WTC11 (cell line): ENCODE data around the gene NTN3. TPM values are rescaled to one million over a fixed set of nuclear protein-coding genes. Genes with fewer than 3 reads are reported as not detected.

Experiments
- ATAC-seq: fragments of 200-7000 bp; cut with Tn5 transposase; 2 replicates; pipeline ENCODE4 v1.10.0; 2021; ENCODE audit warnings: mild to moderate bottlenecking, moderate library complexity
- CTCF ChIA-PET: fragments of 300-600 bp; sonication (Branson Sonifier 250); formaldehyde crosslinking; loops from one replicate; lab custom pipeline; 2021; ENCODE audit warnings: antibody characterized with exemption; lab: Charles Lee
- POLR2A ChIA-PET: fragments of 350-600 bp; sonication (Branson Sonifier 250); formaldehyde crosslinking; loops from one replicate; lab custom pipeline; 2021; ENCODE audit warnings: antibody characterized with exemption; lab: Charles Lee
- DNase-seq: peaks from one replicate; pipeline ENCODE4 v3.0.0; 2021; ENCODE audit warnings: low spot score
- H3K27ac Mint-ChIP-seq: 2 replicates; pipeline ENCODE4 v1.8.0; 2021; ENCODE audit warnings: mixed read lengths
- H3K27me3 Mint-ChIP-seq: 2 replicates; pipeline ENCODE4 v1.8.0; 2021; ENCODE audit warnings: low read depth, mild to moderate bottlenecking, moderate library complexity, mixed read lengths
- H3K36me3 Mint-ChIP-seq: 2 replicates; pipeline ENCODE4 v1.8.0; 2021; ENCODE audit warnings: mixed read lengths
- H3K4me1 Mint-ChIP-seq: 2 replicates; pipeline ENCODE4 v1.8.0; 2022; ENCODE audit warnings: mixed read lengths
- H3K4me3 Mint-ChIP-seq: 2 replicates; pipeline ENCODE4 v1.8.0; 2021; ENCODE audit warnings: mild to moderate bottlenecking, moderate library complexity, mixed read lengths
- H3K9me3 Mint-ChIP-seq: 2 replicates; pipeline ENCODE4 v1.8.0; 2021; ENCODE audit warnings: mixed read lengths
- FOXP1 ChIP-seq: sonication (generic); formaldehyde crosslinking; IDR thresholded peaks from 2 replicates; pipeline ENCODE4 v1.8.0; 2022; ENCODE audit warnings: missing genetic modification reagents, mild to moderate bottlenecking, moderate library complexity, borderline replicate concordance
- IRF2 ChIP-seq: sonication (generic); formaldehyde crosslinking; IDR thresholded peaks from 2 replicates; pipeline ENCODE4 v1.8.0; 2022; ENCODE audit warnings: low read depth, missing genetic modification reagents, borderline replicate concordance
- MXD4 ChIP-seq: fragments of 250-450 bp; sonication (Bioruptor Pico); IDR thresholded peaks from 2 replicates; pipeline ENCODE4 v1.8.0; 2021; ENCODE audit warnings: mild to moderate bottlenecking, moderate library complexity, borderline replicate concordance
- NFE2L1 ChIP-seq: sonication (generic); formaldehyde crosslinking; IDR thresholded peaks from 2 replicates; pipeline ENCODE4 v1.8.1; 2023; ENCODE audit warnings: missing genetic modification reagents
- OVOL2 ChIP-seq: fragments of 250-450 bp; sonication (Bioruptor Pico); IDR thresholded peaks from 2 replicates; pipeline ENCODE4 v1.9.0; 2021; ENCODE audit warnings: mild to moderate bottlenecking, borderline replicate concordance
- RELA ChIP-seq: sonication (generic); formaldehyde crosslinking; IDR thresholded peaks from 2 replicates; pipeline ENCODE4 v1.8.1; 2022; ENCODE audit warnings: missing genetic modification reagents, mild to moderate bottlenecking, borderline replicate concordance
- RORB ChIP-seq: fragments of 250-450 bp; sonication (Bioruptor Pico); IDR thresholded peaks from 2 replicates; pipeline ENCODE4 v1.9.0; 2021; ENCODE audit warnings: mild to moderate bottlenecking
- SMAD3 ChIP-seq: sonication (generic); formaldehyde crosslinking; IDR thresholded peaks from 2 replicates; pipeline ENCODE4 v1.8.0; 2022; ENCODE audit warnings: missing genetic modification reagents, mild to moderate bottlenecking, borderline replicate concordance
- SOX15 ChIP-seq: fragments of 250-450 bp; sonication (Bioruptor Pico); IDR thresholded peaks from 2 replicates; pipeline ENCODE4 v1.9.0; 2021; ENCODE audit warnings: mild to moderate bottlenecking
- ZBTB21 ChIP-seq: sonication (generic); formaldehyde crosslinking; IDR thresholded peaks from 2 replicates; pipeline ENCODE4 v1.8.1; 2023; ENCODE audit warnings: mild to moderate bottlenecking, missing genetic modification reagents, borderline replicate concordance
- ZNF219 ChIP-seq: sonication (generic); formaldehyde crosslinking; IDR thresholded peaks from 2 replicates; pipeline ENCODE4 v1.8.0; 2023; ENCODE audit warnings: missing genetic modification reagents, mild to moderate bottlenecking, borderline replicate concordance
- ZNF396 ChIP-seq: fragments of 250-450 bp; sonication (Bioruptor Pico); IDR thresholded peaks from 2 replicates; pipeline ENCODE4 v1.8.0; 2021; ENCODE audit warnings: mild to moderate bottlenecking, moderate library complexity, borderline replicate concordance
- ZNF423 ChIP-seq: fragments of 250-450 bp; sonication (Bioruptor Pico); IDR thresholded peaks from 2 replicates; pipeline ENCODE4 v2.1.2; 2022; ENCODE audit warnings: mild to moderate bottlenecking, moderate library complexity
- total RNA-seq: library from RNA; stranded (reverse); gene quantifications from 3 replicates; pipeline ENCODE4 v1.2.3, GENCODE V29; 2021
- TF ChIP-seq, protein P1 (sequence below): sonication (generic); formaldehyde crosslinking; IDR thresholded peaks from 2 replicates; pipeline ENCODE4 v1.8.0; 2022; ENCODE audit warnings: mild to moderate bottlenecking, missing genetic modification reagents
- TF ChIP-seq, protein P2 (sequence below): sonication (generic); formaldehyde crosslinking; IDR thresholded peaks from 2 replicates; pipeline ENCODE4 v1.8.1; 2022; ENCODE audit warnings: missing genetic modification reagents, borderline replicate concordance
- TF ChIP-seq, protein P3 (sequence below): sonication (generic); formaldehyde crosslinking; IDR thresholded peaks from 2 replicates; pipeline ENCODE4 v1.8.1; 2023; ENCODE audit warnings: mild to moderate bottlenecking, missing genetic modification reagents
- TF ChIP-seq, protein P4 (sequence below): fragments of 200-600 bp; IDR thresholded peaks from 2 replicates; pipeline ENCODE4 v1.8.0; 2022; ENCODE audit warnings: antibody characterized with exemption
- TF ChIP-seq, protein P5 (sequence below): sonication (generic); formaldehyde crosslinking; IDR thresholded peaks from 2 replicates; pipeline ENCODE4 v1.8.0; 2022; ENCODE audit warnings: missing genetic modification reagents

Gene NTN3
- total RNA-seq, 1 experiment from 2014 or later = 0.92 TPM

DNA sequence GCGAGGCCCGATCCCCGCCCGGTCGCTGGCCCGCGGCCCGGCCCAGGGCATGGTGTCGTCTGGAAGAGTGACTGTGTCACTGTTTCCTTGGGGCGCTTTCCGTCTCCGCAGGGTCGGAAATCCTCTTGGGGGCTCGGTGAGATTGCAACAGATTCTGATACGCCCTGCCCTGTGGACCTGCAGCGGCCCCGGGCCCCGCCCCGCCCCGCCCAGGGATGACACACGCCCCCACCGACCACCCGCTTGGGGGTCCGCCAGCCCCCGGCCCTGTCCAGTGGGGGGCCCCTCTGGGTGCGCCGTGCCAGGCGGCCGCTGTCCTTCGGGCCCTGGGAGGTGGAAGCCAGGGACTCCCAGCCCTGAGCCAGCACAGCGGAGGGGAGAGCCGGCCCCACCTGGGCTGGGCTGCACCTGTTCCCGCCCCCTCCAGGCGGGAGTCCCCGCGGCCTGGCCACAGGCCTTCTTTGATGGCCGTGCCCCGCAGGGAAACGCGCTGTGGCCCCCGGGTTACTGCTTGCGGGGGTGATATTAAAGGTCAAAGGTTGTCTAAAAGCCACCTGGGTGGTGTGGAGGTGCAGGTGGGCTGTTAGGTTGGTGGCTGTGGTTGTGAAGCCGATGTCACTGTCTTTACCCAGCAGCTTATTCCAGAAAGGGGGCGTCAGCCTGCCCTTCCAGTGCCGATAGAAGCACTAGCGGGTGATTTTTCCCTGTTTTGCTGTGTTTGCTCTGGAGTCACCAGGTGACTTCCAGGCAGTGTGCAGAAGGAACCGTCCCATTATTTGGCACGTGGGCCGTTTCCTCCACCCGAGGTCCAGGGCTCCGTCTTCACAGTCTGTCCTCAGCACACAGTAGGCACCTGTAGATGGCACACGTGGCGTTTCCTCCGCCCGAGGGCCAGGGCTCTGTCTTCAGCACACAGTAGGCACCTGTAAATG, 4.6 kb downstream of the NTN3 start:
- Mint-ChIP-seq H3K27me3 (peaks cover 26% of the 10 kb centered on the region), H3K27ac (no peak overlapping the region), H3K4me1 (peaks cover 8% of the 10 kb centered on the region), H3K9me3 (no peaks in the 10 kb centered on the region), H3K4me3 (peak overlapping the region; percentile 66), H3K36me3 (no peaks in the 10 kb centered on the region)
- DNase-seq = peak; percentile 45
- POLR2A ChIA-PET = interaction anchor here (0.6 to 1.1 kb wide), 4 partner anchors 38 to 55 kb away, joined by 3 read pairs; partner anchors contain the start of genes AMDHD2 and CEMP1
- TF ChIP-seq RELA (no peak), OVOL2 (CRISPR knock-in tag) (no peak), IRF2 (CRISPR knock-in tag) (no peak), ZNF423 (CRISPR knock-in tag) (peak; percentile 54; the same call in 1 of the 2 replicates), RORB (CRISPR knock-in tag) (no peak), ZBTB21 (CRISPR knock-in tag) (no peak), SOX15 (CRISPR knock-in tag) (no peak), FOXP1 (CRISPR knock-in tag) (no peak), ZNF396 (no peak), NFE2L1 (CRISPR knock-in tag) (no peak), SMAD3 (no peak), ZNF219 (no peak), MXD4 (CRISPR knock-in tag) (no peak)
- TF ChIP-seq, protein P1, sequence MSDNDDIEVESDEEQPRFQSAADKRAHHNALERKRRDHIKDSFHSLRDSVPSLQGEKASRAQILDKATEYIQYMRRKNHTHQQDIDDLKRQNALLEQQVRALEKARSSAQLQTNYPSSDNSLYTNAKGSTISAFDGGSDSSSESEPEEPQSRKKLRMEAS = peak; percentile 27; the same call in 1 of the 2 replicates
- TF ChIP-seq, protein P2, sequence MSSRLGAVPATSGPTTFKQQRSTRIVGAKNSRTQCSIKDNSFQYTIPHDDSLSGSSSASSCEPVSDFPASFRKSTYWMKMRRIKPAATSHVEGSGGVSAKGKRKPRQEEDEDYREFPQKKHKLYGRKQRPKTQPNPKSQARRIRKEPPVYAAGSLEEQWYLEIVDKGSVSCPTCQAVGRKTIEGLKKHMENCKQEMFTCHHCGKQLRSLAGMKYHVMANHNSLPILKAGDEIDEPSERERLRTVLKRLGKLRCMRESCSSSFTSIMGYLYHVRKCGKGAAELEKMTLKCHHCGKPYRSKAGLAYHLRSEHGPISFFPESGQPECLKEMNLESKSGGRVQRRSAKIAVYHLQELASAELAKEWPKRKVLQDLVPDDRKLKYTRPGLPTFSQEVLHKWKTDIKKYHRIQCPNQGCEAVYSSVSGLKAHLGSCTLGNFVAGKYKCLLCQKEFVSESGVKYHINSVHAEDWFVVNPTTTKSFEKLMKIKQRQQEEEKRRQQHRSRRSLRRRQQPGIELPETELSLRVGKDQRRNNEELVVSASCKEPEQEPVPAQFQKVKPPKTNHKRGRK (CRISPR knock-in tag) = no peak
- TF ChIP-seq, protein P3, sequence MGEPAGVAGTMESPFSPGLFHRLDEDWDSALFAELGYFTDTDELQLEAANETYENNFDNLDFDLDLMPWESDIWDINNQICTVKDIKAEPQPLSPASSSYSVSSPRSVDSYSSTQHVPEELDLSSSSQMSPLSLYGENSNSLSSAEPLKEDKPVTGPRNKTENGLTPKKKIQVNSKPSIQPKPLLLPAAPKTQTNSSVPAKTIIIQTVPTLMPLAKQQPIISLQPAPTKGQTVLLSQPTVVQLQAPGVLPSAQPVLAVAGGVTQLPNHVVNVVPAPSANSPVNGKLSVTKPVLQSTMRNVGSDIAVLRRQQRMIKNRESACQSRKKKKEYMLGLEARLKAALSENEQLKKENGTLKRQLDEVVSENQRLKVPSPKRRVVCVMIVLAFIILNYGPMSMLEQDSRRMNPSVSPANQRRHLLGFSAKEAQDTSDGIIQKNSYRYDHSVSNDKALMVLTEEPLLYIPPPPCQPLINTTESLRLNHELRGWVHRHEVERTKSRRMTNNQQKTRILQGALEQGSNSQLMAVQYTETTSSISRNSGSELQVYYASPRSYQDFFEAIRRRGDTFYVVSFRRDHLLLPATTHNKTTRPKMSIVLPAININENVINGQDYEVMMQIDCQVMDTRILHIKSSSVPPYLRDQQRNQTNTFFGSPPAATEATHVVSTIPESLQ (CRISPR knock-in tag) = no peak
- TF ChIP-seq, protein P4, sequence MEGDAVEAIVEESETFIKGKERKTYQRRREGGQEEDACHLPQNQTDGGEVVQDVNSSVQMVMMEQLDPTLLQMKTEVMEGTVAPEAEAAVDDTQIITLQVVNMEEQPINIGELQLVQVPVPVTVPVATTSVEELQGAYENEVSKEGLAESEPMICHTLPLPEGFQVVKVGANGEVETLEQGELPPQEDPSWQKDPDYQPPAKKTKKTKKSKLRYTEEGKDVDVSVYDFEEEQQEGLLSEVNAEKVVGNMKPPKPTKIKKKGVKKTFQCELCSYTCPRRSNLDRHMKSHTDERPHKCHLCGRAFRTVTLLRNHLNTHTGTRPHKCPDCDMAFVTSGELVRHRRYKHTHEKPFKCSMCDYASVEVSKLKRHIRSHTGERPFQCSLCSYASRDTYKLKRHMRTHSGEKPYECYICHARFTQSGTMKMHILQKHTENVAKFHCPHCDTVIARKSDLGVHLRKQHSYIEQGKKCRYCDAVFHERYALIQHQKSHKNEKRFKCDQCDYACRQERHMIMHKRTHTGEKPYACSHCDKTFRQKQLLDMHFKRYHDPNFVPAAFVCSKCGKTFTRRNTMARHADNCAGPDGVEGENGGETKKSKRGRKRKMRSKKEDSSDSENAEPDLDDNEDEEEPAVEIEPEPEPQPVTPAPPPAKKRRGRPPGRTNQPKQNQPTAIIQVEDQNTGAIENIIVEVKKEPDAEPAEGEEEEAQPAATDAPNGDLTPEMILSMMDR = no peak
- TF ChIP-seq, protein P5, sequence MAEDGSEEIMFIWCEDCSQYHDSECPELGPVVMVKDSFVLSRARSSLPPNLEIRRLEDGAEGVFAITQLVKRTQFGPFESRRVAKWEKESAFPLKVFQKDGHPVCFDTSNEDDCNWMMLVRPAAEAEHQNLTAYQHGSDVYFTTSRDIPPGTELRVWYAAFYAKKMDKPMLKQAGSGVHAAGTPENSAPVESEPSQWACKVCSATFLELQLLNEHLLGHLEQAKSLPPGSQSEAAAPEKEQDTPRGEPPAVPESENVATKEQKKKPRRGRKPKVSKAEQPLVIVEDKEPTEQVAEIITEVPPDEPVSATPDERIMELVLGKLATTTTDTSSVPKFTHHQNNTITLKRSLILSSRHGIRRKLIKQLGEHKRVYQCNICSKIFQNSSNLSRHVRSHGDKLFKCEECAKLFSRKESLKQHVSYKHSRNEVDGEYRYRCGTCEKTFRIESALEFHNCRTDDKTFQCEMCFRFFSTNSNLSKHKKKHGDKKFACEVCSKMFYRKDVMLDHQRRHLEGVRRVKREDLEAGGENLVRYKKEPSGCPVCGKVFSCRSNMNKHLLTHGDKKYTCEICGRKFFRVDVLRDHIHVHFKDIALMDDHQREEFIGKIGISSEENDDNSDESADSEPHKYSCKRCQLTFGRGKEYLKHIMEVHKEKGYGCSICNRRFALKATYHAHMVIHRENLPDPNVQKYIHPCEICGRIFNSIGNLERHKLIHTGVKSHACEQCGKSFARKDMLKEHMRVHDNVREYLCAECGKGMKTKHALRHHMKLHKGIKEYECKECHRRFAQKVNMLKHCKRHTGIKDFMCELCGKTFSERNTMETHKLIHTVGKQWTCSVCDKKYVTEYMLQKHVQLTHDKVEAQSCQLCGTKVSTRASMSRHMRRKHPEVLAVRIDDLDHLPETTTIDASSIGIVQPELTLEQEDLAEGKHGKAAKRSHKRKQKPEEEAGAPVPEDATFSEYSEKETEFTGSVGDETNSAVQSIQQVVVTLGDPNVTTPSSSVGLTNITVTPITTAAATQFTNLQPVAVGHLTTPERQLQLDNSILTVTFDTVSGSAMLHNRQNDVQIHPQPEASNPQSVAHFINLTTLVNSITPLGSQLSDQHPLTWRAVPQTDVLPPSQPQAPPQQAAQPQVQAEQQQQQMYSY (CRISPR knock-in tag) = no peak
- ATAC-seq = peak; percentile 27
- CTCF ChIA-PET = interaction anchor here (0.6 to 4.0 kb wide), 6 partner anchors 10 to 252 kb away, joined by 3 to 57 read pairs (median 4); partner anchors contain the start of gene TEDC2
